ENCODE data around the gene DMGDH.
A peak's percentile ranks its signal among the peaks of the same experiment; 100 is the strongest.
"Not testable (repeated sequence)": the region's sequence is repeated elsewhere in the genome, so short reads cannot be mapped to it uniquely, and the experiment has no call there.

Gene DMGDH

DNA sequence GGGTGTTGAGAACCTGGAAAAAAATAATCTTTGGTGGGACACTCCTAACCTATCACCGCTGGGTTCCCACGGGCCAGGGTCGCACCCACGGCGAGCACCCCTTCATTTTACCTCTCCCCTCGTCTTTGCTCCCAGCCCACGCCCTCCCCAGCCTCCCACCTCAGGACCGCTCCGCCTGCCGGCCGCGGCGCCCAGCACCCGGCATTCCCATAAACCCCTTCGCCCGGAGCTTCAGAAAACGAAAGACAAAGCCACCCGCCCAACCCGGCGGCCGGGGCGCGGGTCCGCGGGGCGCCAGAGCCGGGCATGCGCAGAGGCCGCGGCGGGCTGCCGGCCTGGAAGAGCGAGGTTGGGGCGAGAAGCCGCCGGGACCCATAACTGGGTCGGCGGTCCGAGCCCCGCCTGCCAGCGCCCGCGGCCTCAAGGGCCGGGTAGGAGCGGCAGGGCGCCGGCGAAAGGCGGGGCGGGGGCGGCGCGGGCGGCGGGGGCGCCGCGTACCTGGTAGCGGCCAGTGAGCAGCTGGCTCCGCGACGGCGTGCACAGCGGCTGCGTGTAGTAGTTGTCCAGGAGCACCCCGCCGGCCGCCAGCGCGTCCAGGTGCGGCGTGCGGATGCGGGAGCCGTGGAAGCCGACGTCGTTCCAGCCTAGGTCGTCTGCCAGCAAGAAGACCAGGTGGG, 84.9 kb downstream of the DMGDH start:
- peak; percentile 73 for DNase-seq (ENCODE audit: insufficient read length)
- TF ChIP-seq POLR2A (IDR thresholded peaks at IDR 0.05; ENCODE audit: low read depth, low read length) (no peak), POLR2AphosphoS5 (IDR thresholded peaks at IDR 0.05; ENCODE audit: low read depth, low read length) (no peak; the same call in 1 of the 2 replicates), TAF1 (IDR thresholded peaks at IDR 0.05; ENCODE audit: borderline replicate concordance, low read depth, low read length) (no peak)
- FAIRE-seq: peak; percentile 90

DNA sequence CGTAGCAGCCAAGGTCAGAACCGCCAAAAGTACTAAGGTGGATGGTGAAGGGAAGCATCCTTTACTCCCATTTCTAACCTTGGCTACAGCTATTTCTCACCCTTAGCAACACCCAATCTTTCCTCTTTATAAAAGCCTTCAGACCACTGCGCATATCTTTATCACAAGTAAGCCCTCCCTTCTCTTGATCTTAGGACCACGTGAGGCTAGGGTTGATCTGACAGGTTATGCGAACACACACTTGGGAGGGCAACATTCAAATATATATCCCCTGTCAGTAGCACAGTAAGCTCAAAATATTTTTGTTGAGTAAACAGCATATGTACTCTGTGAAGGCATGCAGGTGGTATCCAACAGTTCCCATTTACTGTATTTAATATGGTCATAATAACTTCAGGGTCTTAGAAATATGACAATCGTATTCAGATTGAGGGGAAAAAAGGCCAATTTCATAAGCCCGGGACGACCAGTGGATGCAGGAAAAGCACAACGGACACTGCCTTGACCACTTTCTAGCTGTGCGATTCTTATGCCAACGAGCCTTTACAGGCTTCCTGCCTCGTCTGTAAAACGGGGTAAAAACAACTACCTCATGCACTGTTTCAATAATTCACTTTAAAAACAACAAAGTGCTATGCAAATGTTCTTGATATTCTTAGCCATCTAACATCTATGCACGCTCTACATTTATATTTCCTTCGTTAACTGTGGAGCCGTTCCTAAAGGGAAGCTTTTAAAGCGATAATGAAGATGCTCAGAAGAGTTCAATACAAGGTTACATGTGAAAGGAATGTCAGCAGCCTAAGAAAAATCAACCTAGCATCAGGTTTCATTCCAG, 85.7 kb downstream of the DMGDH start:
- DNase-seq (ENCODE audit: insufficient read length) (no peak), FAIRE-seq (no peak)
- TF ChIP-seq POLR2A (IDR thresholded peaks at IDR 0.05; ENCODE audit: low read depth, low read length): no peak
- TF ChIP-seq POLR2AphosphoS5 (IDR thresholded peaks at IDR 0.05; ENCODE audit: low read depth, low read length): no peak
- TF ChIP-seq TAF1 (IDR thresholded peaks at IDR 0.05; ENCODE audit: borderline replicate concordance, low read depth, low read length): no peak

DNA sequence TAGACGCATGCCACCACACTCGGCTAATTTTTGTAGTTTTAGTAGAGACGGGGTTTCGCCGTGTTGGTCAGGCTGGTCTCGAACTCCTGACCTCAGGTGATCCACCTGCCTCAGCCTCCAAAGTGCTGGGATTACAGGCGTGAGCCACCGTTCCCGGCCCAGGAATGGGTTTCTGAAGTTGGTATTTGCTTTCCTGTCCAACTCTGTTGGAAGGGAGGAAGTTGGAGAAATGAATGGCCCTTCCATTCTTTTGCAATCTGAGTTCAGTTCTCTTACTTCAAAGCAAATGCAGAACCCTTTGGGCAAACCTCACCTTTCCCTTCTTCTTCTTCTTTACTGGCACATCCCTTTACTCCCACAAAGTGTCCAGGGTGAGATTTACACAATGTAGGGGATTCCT, 86.3 kb downstream of the DMGDH start:
- FAIRE-seq: not testable (repeated sequence)

DNA sequence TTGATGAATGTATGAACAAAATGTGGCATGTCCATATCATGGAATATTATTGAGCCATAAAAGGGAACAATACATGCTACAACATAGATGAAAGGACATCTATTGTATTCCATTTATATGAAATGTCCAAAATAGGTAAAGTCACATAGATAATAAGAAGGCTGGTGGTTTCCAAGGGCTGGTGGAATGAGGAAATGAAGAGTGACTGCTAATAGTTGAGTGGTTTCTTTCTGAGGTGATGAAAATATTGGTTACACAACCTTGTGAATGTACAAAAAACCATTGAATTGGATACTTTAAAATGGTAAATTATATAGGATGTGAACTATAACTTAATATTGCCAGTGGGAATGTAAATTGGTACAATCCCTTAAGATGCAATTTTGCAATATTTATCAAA, 89.6 kb downstream of the DMGDH start:
- TF ChIP-seq POLR2A (IDR thresholded peaks at IDR 0.05; ENCODE audit: low read depth, low read length): no peak
- no peak for TF ChIP-seq POLR2AphosphoS5 (IDR thresholded peaks at IDR 0.05; ENCODE audit: low read depth, low read length)
- no peak for TF ChIP-seq TAF1 (IDR thresholded peaks at IDR 0.05; ENCODE audit: borderline replicate concordance, low read depth, low read length)
- FAIRE-seq: no peak

More for the DNA sequence above, 86.3 kb downstream of the DMGDH start:
- not testable (repeated sequence) for DNase-seq (ENCODE audit: insufficient read length)

DNA sequence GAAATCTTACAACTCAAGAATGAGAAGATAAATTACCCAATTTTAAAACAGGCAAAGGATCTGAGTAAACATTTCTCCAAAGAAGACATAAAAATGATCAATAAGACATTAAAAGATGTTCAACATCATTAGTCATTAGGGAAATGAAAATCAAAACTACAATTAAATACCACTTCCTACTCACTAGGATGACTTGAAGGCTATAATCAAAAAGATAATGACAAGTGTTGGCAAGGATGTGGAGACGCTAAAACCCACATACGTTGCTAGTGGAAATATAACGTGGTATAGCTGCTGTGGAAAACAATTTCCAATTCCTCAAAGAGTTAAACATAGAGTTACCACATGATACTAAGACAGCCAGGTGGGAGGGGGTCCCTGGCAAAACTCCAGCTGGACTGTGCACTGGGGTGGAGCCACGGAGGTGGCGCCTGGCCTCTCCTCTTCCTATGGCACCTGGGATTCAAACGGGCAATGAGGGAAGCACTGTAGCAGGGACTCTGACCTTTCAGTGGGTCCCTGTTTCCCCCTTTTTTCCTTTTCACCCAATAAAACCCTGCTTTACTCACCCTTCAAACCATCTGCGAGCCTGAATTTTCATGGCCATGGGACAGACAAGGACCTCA, 90.2 kb downstream of the DMGDH start:
- TF ChIP-seq POLR2A (IDR thresholded peaks at IDR 0.05; ENCODE audit: low read depth, low read length) (no peak), POLR2AphosphoS5 (IDR thresholded peaks at IDR 0.05; ENCODE audit: low read depth, low read length) (no peak), TAF1 (IDR thresholded peaks at IDR 0.05; ENCODE audit: borderline replicate concordance, low read depth, low read length) (no peak)
- FAIRE-seq (no peak), DNase-seq (ENCODE audit: insufficient read length) (no peak)

More for the DNA sequence above, 89.6 kb downstream of the DMGDH start:
- no peak for DNase-seq (ENCODE audit: insufficient read length)

DNA sequence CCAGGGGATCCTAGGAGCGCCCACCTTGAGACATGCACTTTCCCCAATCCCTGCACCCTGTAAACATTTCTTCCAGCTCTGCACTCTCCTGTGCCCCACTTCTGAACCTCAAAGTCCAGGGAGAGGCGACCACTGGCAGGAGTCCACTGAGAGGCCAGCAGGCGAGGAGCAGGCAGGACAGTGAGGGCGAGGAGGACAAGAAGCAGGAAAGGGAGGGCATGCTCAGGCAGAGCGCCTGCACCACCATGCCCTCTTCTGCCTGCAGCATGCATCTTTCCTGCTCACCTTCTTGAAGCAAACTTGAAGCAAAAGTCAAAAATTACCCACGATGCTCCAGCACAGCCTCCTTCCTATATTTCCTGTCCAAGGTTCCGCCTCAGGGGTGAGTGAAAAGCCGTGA, 94.4 kb downstream of the DMGDH start:
- FAIRE-seq: no peak
- TF ChIP-seq TAF1 (IDR thresholded peaks at IDR 0.05; ENCODE audit: borderline replicate concordance, low read depth, low read length) (no peak), POLR2AphosphoS5 (IDR thresholded peaks at IDR 0.05; ENCODE audit: low read depth, low read length) (no peak), POLR2A (IDR thresholded peaks at IDR 0.05; ENCODE audit: low read depth, low read length) (no peak)
- DNase-seq (ENCODE audit: insufficient read length): no peak

DNA sequence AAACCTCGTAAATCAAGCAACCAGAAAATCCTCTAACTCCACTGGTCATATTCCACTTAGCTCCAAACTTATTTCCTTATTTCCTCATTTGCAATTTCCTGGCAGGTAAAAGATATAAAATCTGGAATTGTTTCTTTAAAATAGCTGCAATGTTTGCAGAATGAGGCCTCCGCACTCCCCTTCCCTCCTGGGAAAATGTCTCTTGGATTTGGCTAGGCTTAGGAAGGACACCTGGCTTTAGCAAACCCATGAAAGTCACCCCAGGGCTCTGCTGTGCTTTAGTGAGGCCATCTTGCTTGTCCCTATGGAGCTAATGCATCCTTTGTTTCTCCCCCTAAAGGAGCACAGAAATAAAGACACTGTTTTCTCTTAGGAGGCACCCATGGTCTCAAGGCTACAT, 94.9 kb downstream of the DMGDH start:
- TF ChIP-seq POLR2AphosphoS5 (IDR thresholded peaks at IDR 0.05; ENCODE audit: low read depth, low read length): no peak
- TF ChIP-seq TAF1 (IDR thresholded peaks at IDR 0.05; ENCODE audit: borderline replicate concordance, low read depth, low read length): no peak
- no peak for TF ChIP-seq POLR2A (IDR thresholded peaks at IDR 0.05; ENCODE audit: low read depth, low read length)
- DNase-seq (ENCODE audit: insufficient read length): no peak
- FAIRE-seq: no peak

DNA sequence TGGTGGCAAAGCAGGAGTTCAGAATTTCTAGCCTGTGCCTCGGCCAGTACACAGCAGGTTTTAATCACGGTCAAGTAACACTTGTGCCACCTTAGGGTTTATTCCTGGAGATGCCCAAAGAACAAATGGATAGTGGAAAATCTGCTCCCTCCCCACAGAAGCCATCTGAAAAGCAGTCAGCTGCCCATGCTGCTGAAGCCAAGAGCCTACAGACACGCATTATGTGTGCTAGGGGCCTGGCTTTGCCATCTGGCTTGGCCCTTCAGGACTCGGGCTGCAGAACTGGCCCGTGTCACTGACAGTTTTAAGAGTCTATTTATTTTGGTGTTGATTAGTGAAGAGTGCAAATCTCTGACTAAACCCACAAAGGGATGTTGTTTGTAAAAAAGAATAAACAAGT, 95.5 kb downstream of the DMGDH start:
- no peak for TF ChIP-seq POLR2A (IDR thresholded peaks at IDR 0.05; ENCODE audit: low read depth, low read length)
- TF ChIP-seq TAF1 (IDR thresholded peaks at IDR 0.05; ENCODE audit: borderline replicate concordance, low read depth, low read length): no peak
- no peak for TF ChIP-seq POLR2AphosphoS5 (IDR thresholded peaks at IDR 0.05; ENCODE audit: low read depth, low read length)
- DNase-seq (ENCODE audit: insufficient read length): no peak
- FAIRE-seq: no peak

DNA sequence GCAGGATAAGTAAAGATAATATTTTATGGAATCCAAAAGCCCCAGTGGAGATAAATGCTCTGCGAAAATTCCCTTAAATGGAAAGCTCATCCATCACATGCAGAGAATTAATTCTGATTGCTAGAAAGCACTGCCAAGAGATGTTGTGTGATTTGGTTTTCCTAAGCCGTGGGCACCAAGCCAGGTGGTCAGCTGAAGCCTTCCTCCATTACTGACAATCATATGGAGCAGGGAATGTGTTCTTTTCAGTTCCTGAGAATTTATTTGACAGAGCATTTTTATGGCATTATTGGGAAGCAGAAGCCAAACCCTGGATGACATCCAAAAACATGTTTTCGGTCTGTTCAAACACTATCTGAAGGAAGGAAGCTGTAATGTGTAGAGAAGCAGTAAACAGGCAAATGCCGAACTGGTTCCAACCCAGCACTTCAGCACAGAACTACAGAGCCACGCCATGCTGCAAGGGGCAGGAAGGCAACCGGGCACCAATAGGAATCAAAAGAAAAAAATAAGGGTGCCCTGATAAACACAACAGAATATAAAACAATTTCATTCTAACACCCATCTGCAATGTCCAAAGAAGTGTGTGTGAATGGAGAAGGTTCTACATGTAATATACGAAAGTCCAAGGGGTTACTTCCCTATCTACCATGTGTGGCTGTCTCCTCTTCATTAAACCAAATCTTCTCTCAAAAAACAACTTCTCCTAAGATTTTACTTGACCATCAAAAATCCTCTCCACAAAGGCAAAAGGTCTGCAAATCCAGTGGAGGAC, 96.6 kb downstream of the DMGDH start:
- TF ChIP-seq TAF1 (IDR thresholded peaks at IDR 0.05; ENCODE audit: borderline replicate concordance, low read depth, low read length) (no peak), POLR2AphosphoS5 (IDR thresholded peaks at IDR 0.05; ENCODE audit: low read depth, low read length) (no peak), POLR2A (IDR thresholded peaks at IDR 0.05; ENCODE audit: low read depth, low read length) (no peak)
- FAIRE-seq: peak; percentile 17
- no peak for DNase-seq (ENCODE audit: insufficient read length)

DNA sequence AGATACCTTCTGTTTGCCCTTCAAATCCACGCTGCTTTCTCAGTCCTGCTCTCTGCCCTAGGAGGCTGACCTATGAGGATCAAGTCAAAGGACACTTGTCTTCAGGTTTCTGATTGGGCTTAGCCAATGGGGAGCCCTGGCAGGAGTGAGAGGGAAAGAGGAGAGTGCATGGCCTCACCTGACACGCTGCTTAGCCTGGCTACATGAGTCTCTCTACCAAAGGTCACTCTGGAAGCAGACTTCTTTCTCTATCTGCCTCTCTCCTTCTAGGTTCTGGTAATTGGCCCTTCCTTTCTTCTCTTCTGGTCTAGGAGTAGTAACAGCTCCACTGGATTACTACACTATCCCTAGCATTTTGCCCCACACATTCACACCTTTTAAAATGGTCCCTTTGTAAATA, 97.5 kb downstream of the DMGDH start:
- peak; percentile 17 for FAIRE-seq
- no peak for TF ChIP-seq POLR2A (IDR thresholded peaks at IDR 0.05; ENCODE audit: low read depth, low read length)
- TF ChIP-seq POLR2AphosphoS5 (IDR thresholded peaks at IDR 0.05; ENCODE audit: low read depth, low read length): no peak
- TF ChIP-seq TAF1 (IDR thresholded peaks at IDR 0.05; ENCODE audit: borderline replicate concordance, low read depth, low read length): no peak
- DNase-seq (ENCODE audit: insufficient read length): no peak

DNA sequence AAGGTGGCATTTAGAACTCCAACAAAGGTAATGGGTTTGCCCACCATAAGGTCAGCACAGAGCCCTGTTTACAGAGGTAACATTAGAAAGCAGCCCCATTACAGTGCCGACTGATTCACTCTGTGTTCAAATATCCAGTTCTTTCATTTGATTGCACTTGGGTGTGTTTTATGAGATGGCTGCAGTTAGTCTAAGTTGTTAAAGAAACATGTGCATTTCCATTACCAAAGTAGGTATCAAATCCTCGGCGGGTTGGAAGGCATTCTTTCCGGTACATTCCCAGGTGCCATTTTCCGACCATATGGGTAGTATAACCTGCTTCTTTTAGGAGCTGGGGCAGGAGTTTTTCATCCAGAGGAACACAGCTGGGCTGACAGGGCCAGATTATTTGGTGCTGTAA, 100.7 kb downstream of the DMGDH start:
- TF ChIP-seq POLR2AphosphoS5 (IDR thresholded peaks at IDR 0.05; ENCODE audit: low read depth, low read length): no peak
- TF ChIP-seq POLR2A (IDR thresholded peaks at IDR 0.05; ENCODE audit: low read depth, low read length): no peak
- TF ChIP-seq TAF1 (IDR thresholded peaks at IDR 0.05; ENCODE audit: borderline replicate concordance, low read depth, low read length): no peak
- DNase-seq (ENCODE audit: insufficient read length) (no peak), FAIRE-seq (no peak)

Measured in GM12892 (cell line).